ENCODE results near the gene PKN1.
A peak's percentile ranks its signal among the peaks of the same experiment; 100 is the strongest.
"Not testable (repeated sequence)": the region's sequence is repeated elsewhere in the genome, so short reads cannot be mapped to it uniquely, and the experiment has no call there.

PKN1 gene
- 118 to 173 (median 146) reads per million in 4 donors for total RNA-seq

DNA sequence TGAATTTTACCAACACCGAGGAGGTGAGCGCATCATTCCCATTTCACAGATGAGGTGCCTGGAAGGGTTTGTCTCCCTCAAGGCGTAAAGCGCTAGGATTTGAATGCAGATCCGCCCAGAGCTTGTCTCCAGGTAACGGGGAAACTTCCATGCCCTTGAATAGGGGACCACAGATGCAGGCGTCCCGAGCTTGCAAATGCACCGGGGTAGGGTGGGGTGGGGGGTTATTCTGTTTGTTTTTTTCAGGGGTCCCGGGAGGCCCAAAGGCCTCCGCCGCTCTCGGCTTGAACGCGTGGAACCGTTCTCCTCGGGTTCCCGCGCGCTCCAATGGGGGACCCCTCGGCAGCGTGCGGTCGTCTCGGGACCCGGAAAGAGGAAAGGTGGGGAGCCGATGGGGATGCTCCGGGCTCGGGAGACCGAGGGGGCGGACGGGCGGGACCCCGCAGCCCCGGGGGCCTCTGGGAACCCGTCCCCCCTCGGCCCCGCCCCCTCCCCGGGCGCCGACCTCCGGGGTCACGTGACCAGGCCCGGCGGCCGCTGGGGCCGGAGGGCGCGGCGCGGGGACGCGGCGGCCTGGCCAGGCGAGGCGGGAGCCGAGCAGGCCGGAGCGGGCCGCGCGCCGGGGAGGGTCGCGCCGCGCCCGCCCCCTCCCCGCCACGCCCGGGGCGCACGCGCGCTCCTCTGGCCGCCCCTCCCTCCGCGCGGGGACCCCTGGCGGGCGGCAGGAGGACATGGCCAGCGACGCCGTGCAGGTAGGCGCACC lies at the start of gene PKN1:
Gene PKN1 (plus strand): TSS at position 516 of the 763 bp plus-strand sequence. CDS start 216 bp downstream, at position 732.
- DNase-seq = peak in 3 of 5 donors; percentile 30 to 56 (median 44)

GRCh38 chr19:14383661-14384555 lies 49.2 kb upstream of the PKN1 start:
- DNase-seq = peak in 4 of 5 donors; percentile 46 to 62 (median 52)

DNA sequence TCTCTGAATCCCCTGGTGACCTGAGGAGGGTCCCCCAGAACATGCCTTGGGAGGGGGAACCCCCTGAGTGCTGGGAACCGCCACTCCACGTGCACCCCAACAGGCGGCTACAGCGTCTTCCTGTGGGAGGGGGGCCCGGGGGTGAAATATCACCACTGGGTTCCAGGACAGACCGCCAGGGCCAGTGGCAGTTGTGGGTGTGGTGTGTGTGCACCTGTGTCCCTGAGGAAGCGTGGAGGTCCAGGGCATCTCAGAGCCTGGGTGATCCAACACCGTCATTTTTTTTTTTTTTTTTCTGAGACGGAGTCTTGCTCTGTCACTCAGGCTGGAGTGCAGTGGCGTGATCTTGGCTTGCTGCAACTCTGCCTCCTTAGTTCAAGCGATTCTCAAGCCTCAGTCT lies 47.6 kb upstream of the PKN1 start:
- peak in 1 of 5 donors; percentile 27 for DNase-seq

DNA sequence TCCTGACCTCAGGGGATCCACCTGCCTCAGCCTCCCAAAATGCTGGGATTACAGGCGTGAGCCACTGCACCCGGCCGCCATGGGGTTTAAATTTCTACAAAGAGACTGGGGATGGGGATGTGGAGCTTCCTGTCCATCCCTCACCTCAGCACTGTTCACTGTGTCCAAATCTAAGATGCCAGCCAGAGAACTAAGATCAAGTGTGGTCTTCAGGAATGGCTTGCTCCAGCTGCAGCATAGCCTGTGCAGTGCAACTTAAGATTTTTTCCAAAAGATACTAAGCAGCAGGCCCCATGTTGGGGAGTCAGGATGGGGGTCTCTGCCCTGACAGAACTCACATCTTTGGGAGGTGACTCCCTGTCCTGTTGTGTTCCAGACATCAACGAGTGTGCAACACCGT lies 42.6 kb upstream of the PKN1 start:
- no peak for DNase-seq

DNA sequence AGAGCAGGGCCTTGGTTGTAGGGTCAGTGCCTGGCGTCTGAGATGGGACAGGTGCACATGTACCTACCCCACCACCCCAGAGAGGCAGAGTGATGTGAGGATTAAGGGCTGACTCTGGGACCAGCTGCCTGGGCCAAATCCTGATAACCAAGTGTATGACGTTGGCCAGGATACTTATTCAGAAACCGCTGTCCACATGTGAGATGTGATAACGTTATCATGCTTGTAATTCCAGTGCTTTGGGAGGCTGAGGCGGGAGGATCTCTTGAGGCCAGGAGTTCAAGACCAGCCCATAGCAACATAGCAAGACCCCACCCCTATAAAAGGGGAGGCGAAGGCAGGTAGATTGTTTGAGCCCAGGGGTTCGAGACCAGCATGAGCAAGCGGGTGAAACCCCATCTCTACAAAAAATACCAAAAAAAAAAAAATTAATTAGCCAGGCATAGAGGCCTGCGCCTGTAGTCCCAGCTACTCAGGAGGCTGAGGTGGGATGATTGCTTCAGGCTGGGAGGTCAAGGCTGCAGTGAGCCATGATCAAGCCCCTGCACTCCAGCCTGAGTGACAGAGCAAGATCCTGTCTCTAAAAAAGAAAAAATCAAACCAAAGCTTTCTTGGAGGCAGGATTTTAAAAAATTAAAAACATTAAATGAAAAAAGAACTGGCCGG lies 41.8 kb upstream of the PKN1 start:
- DNase-seq = no peak

DNA sequence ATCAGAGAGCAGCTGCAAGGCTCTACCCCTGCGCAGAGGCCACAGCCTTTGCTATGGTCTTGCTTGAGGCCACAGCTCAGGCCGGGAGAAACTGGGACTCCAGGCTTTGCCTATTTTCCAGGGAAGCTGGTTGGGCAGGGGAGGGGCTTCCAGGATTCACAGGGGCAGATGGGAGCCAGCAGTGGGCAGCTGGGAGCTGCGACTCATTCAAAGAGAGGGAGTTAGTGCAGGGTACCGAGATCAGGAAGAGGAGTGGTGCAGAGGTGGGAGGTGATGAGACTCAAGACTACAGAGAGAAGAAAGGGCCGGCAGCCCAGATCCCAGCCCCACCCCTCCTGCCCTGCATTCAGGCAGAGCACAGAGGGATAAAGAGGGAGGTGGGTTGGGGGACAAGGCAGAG lies 39.8 kb upstream of the PKN1 start:
- DNase-seq = no peak

- DNase-seq = no peak
These were observed 38.9 kb upstream of the PKN1 start for GRCh38 chr19:14394167-14394566.

GRCh38 chr19:14395262-14395661 lies 37.8 kb upstream of the PKN1 start:
- DNase-seq = no peak

DNA sequence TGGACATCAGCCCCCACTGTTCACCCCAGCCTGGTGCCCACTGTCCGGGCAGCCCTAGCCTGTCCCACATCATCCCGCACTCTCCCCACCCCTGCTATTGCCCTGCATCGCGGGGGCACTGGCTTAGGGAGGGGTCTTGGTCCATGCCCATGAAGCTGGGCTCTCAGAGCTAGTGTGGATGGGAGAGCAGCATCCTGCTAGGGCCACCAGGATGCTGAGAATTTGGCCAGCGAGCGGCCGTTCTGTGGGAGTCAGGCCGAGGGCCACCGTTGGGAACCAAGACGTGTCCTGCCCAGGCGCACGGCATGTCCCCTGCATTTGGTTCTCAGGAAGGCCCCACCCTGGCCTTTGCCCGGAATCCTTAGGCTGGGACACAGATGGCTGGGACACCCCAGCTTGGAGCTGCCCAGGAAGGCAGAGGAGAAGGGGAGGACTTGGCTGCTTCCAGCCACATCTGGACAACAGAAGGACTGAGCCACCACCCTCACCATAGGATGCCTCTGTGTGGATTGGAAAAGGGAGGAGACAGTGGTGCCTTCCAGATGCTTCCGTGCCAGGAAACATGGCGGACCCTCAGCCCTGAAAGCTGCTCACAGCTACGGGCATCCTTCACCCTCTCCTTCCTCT lies 37.3 kb upstream of the PKN1 start:
- no peak for DNase-seq

DNA sequence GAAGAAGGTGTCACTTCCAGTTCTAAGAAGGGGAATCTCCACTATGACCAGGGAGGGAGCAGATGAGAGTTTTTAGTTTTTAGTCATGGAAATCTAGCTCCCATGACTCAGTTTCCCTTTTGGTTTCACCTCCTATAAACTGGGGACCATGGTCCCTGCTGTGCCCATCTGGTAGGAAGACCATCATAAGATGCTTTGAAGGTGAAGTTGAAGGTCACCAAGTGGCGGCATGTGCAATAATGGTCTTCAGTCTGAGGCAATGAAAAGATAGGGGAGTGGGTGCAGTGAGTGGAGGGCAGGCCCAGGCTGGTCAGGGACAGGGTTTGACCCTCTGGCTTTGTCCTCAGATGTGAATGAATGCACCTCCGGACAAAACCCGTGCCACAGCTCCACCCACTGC lies 36.4 kb upstream of the PKN1 start:
- DNase-seq = not testable (repeated sequence)

DNA sequence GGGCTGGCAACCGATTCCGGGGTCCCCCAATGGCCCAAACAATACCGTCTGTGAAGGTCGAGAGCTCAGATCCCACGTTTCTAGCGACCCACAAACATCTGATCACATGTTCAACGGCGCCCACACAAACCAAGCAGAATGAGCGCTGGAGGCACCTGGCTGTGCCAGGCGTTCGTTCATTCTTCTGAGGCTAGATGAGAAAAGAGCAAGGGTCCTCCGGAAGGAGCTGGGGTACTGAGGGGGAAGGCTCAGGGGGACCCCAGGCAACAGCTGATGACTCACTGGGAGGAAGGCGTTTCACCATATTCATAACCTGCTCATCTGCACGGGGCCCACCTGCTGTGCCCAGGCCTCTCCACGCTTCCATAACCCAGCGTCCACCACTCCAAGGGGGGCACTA lies 35.9 kb upstream of the PKN1 start:
- DNase-seq = not testable (repeated sequence)

GRCh38 chr19:14400951-14401431 lies 32.1 kb upstream of the PKN1 start:
- peak in 1 of 5 donors; percentile 10 for DNase-seq

- DNase-seq = no peak
These were observed 31.5 kb upstream of the PKN1 start for GRCh38 chr19:14401468-14402195.

DNA sequence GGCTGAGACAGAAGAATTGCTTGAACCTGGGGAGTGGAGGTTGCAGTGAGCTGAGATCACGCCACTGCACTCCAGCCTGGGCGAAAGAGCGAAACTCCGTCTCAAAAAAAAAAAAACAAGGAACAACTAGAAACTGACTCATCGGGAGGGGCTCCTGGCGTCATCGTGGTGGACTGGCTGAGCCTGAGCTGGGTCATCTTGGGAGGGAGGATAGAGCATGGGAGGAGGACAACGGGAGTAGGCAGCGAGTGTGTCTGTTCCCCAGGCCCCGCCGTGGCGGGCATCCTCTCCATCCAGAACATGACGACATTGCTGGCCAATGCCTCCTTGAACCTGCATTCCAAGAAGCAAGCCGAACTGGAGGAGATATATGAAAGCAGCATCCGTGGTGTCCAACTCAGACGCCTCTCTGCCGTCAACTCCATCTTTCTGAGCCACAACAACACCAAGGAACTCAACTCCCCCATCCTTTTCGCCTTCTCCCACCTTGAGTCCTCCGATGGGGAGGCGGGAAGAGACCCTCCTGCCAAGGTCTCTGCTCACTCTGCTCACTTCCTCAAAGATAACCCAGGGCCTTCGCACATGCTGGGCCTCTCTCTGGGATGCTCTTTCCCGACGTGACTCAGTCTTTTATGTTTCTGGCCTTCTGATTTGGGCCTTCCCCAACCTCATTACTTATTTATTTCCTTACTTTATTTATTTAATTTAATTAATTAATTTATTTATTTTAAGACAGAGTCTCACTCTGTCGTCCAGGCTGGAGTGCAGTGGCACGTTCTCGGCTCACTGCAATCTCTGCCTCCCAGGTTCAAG lies 30.6 kb upstream of the PKN1 start:
- peak in 1 of 5 donors; percentile 25 for DNase-seq

DNA sequence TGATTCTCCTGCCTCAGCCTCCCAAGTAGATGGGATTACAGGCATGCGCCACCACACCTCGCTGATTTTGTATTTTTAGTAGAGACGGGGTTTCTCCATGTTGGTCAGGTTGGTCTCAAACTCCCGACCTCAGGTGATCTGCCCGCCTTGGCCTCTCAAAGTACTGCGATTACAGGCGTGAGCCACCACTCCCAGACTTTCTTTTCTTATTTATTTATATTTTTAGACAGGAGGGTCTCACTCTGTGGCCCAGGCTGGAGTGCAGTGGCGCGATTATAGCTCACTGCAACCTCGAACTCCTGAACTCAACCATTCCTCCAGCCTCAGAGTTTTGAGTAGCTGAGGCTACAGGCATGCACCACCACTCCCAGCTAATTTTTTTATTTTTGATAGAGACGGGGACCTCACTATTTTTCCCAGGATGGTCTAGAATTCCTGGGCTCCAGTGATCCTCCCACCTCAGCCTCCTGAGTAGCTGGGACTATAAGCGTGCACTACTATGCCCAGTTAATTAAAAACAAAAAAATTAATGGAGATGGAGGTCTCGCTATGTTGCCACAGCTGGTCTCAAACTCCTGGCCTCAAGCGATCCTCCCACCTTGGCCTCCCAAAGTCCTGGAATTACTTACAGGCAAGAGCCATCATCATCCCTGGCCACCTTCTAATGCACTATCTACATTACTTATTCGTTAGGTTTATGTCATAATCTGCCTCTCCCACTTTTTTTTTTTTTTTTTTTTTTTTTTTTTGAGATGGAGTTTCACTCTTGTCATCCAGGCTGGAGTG lies 29.8 kb upstream of the PKN1 start:
- peak in 1 of 5 donors; percentile 1 for DNase-seq

- peak in 1 of 5 donors; percentile 10 for DNase-seq
These were observed 28.8 kb upstream of the PKN1 start for GRCh38 chr19:14404312-14404711.

DNA sequence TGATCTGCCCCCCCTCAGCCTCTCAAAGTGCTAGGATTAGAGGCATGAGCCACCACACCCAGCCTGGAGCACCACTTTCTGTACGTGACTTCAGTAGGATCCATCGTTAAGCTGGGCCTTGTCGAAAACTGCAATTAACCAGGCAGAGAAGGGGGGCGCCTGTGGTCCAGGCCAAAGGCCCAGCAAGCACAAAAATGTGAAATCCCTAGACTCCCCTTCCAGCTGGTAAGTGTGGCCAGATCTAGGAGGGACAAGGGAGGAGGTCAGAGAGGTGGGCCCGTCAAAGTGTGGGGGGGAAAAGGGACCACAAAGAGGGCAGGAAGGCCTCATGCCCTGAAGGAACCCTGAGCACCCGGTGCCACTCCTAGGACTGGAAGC lies 27.7 kb upstream of the PKN1 start:
- DNase-seq = no peak

GRCh38 chr19:14405758-14406644 lies 27.1 kb upstream of the PKN1 start:
- DNase-seq = peak; percentile 75 to 86 (median 85)

All from T-helper 1 cell (primary cell).